COLO668 (cell line): ENCODE results near the gene AGAP3.

ENCODE experiments used
- DNase-seq: peaks from one replicate; lab custom pipeline; 2025; ENCODE audit not compliant: unreplicated experiment; lab: John Stamatoyannopoulos, UW

The AGAP3 gene

GRCh38 chr7:151073990-151074389, 12.3 kb upstream of the AGAP3 start:
- no peak for DNase-seq

- no peak for DNase-seq
These were observed 11.2 kb upstream of the AGAP3 start for GRCh38 chr7:151074817-151075661.

DNA sequence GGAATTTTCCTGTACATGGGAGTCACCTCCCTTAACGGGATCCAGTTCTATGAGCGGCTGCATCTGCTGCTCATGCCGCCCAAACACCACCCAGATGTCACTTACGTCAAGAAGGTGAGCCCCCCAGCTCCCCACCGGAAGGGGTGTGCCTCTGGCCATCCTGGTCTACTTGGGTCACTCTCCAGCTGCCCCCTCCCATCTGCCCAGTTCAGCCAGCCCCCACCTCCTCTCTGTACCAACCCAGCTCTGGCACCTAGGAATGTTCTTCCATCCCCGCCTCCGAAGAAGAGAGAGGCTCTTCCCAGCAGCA, 10.7 kb upstream of the AGAP3 start:
- DNase-seq, result no peak

- peak; percentile 4 for DNase-seq
These were observed 10.3 kb upstream of the AGAP3 start for GRCh38 chr7:151075978-151076426.

- DNase-seq, result peak; percentile 58
These were observed 9.2 kb upstream of the AGAP3 start for GRCh38 chr7:151076863-151077704.

DNA sequence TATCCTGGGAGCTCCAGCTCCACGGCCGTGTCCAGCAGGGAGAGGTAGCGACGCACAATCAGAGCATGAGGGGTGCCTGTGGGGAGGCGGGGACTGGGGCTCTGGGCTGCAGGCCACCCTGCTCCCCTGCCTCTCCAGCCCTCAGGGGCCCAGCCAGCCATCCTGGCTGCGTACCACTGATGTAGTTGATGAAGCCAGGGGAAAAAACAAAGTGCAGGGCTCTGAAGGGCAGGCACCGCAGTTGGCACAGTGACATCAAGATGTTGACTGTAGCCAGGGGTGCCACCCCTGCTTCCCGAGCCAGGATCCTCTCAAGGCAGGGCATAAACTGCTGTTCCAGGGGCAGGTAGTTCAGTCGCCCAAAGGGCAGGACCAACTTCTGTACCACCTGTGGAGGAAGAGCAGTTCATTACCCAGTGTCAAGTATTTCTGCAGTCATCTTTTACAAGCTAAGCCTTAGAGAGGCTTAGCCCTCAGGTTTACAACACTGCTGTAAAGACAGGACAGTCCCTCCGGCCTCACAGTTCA, 8.5 kb upstream of the AGAP3 start:
- DNase-seq, result no peak

DNA sequence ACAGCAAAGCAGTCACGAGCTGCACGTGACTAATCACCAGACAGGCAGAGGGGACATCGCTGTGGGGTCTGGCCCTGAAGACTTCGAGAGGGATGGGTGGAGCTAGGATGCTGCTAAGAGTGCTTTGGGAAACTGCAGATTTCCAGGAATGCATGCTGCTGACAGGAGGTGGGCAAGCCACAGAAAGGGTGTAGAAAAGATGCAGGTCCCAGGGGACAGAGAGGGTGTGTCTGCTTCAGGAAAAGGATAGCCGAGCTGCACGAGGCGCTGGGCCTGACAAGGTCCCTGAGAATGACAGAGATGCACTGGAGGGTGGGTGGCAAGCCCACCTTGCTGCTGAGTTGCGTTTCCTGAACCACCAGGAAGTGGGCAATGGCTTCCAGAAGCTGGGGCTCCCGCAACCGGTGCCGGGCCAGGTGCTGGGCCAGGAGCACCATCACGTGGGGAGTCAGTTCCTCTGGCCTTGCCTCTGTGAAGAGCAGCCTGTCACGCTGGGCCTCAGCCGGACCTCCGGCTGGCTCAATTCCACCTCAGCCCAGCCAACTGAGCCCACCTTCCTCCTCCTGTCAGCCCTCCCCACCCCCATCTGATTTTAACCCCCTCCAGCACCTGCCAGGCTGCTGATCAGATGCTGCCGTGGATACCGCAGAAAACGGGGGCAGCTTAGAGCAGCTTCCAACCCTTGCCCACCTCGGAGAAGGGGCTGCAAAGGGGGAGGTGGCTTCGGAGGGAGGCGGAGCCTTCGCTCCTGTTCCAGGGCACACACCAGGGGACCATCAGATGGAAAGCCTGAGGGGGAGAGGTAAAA, 7.8 kb upstream of the AGAP3 start:
- DNase-seq, result no peak

DNA sequence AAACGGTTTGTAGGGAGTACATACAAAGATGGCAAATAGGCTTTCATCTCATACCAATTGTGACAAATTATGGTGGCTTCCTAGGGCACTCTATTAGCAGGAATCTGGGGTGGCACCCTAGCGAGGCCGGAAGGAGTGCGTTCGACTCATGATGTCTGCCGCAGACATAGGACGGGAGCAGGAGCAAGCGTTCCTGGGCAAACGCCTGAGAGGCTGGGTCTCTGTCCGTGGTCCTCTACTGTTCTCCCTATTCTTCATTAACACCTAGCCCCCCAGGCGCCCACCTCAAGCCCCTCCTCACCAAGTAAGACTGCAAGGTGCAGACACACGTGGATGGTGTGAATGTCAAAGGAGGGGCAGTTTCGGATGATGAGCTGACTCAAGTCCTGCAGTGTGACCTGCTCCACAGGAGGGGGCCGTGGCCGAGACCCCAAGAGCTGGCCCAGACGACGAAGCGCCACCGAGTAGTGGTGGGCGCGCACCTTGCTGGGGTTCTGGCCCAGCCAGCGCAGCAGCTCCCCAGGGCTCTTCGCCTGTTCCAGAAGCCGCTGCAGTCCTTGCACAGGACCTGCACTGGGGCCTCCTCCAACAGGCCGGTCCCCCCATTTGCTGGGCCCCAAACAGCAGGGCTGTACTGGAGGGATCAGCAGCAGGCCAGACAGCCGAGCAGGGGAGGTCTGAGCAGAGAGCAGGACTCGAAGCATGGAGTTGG, 6.9 kb upstream of the AGAP3 start:
- DNase-seq, result no peak

DNA sequence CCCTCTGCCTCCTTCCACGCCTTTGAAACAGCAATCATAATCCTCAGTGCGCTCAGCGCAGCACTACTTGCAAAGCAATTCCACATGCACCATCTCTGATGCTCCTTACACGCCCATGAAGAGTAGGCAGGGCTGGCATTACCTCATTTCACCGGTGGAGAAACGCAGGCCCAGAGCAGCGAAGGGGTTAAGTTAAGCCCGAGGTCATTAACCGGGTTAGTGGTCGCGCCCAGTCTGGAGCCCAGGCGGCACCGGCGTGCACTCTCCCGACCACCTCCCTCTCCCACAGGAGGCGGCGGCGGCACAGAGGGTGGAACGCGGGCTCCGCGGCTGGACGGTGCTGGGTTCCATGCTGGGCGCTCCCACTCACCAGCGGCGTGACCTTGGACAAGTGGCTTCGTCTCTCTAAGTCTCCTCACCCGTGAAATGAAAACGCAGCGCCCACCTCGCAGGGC, 6.2 kb upstream of the AGAP3 start:
- peak; percentile 50 for DNase-seq

- DNase-seq, result peak; percentile 95
These were observed 5.6 kb upstream of the AGAP3 start, which contains the start of gene FASTK for GRCh38 chr7:151080522-151081169. FASTK (minus strand) TSS chr7:151080809; CDS start chr7:151080766, 43 bp downstream.

DNA sequence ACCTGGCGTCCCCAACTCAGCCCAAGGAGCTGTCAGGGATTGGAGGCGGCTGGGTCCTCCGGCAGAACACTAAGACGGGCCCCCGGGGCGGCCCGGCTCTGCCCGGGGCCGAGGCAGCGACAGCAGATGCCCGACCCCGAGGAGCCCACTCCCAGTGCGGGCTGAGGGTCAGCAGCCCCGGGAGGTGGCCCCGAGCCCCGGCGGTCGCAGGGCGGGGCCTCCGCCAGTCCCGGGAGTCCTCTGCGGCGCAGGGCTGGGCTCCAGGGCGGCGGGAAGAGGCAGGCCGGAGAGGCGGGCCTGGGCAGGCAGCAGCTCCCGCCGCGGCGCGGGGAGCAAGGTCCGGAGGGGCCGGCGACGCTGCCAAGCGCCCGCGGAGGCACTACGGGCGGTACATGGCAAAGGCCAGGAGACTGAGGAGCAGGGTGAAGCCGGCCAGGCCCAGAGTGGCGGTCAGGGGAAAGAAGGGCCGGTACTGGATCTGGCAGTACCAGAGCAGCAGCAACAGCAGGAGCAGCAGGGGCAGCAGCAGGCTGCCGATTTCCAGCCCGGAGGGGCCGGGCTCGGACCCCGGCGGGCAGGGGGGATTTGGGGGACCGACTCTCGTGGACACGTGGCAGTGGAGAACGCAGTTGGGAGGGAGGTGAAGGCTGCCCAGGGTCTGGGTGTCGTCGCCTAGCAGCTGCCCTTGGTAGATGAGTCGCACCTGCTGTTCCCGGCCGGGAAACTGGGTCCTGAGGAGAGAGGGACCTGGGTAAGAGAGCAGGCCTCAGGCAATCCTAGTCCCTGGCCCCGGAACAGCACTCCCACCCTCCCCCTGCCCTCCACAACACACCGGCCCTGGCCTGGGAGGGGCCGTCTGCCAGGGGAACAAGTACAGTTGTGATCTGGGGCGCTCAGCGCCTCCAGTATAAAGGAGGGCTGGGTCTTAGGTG, 4.8 kb upstream of the AGAP3 start:
- peak; percentile 78 for DNase-seq

DNA sequence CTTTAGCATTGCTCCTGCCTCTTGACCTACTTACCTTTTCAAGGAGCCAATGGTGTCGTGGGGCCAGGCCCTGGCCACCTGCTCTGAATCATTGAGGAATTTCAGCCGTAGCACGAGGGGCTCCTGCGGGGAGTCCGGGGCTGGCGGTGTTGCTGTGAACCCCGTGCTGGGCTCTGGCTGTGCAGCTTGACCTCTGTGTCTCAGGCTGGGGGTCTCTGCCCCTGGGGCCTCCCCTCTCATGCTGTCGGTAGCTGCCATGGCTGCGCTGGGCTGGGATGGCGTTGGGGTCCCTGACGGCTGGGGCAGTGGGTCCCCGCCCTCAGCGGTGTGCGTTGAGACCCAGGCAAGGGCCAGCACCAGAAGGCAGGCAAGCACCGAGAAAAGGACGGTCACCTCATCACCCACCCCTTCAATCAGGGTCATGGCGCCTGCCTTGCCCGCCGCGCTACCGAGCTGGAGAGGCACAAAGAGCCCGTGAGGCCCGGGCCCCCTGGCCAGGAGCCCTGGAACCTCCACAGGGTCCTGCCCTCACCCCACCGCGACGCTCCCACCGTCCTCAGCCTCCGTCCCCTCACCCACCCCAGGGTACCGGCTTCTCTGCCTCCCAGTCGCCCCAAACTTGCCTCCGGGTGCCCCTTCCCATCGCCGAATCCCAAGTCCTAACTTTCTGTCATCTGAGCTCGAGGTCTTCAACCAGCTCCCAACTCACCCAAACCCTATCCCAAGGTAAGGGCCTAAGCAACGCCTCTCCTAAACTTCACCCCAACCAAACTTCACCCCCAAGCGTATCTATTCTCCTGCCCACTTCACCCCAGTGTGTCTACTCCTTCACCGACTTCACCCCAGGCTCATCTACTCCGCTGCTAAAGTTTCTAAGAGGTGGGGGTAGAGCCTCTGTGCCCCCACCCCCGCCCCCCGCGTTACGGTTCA, 3.9 kb upstream of the AGAP3 start:
- DNase-seq, result peak; percentile 28

DNA sequence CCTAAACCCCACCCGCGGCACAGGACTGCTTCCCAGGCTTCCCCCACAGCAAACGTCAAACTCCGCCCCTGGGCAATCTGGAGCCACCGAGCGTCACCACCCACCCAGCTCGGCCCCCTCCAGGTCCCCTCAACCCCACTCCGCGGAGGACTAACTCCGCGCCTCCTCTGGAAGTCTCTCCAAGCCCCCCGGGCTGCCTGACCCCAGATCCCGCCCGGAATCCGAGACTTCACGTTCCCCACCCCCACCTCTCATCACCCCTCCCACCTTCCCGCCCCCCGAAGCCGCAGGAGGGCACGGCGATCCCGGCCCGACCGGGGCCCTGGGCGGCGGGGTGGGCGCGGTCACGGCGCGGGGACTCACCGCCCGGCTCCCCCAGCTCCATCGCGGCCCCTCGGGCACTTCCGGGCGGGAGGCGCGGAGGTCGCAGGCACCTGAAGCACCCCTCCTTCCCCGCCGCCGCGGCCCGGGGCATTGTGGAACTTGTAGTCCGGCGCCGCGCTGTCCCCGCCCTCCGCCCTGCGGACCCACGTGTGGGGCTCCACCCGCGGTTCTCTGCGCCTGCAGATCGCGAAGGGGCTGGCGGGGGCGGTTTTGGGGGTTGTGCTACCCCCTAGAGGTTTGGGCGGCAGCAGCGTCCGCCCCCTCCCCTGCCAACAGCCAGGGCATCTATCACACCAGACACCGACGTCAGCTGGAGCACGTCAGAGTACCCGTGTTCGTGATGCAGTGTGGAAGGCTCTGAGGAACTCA, 3.0 kb upstream of the AGAP3 start, which contains the start of gene TMUB1:
Gene TMUB1 (minus strand): TSS at position 423 of the 753 bp plus-strand sequence. CDS start 930 bp downstream, outside the sequence.
- DNase-seq, result peak; percentile 89

GRCh38 chr7:151083824-151084160, 2.5 kb upstream of the AGAP3 start:
- no peak for DNase-seq

- DNase-seq, result peak; percentile 11
These were observed 965 bp upstream of the AGAP3 start for GRCh38 chr7:151085329-151085690.

- peak; percentile 58 for DNase-seq
These were observed 548 bp downstream of the AGAP3 start for GRCh38 chr7:151086802-151087244.
